Cardiac muscle cell (in vitro differentiated cells and primary cell): Measurements from ENCODE around the gene RTN3. TPM values are rescaled to one million over a fixed set of nuclear protein-coding genes. Genes with fewer than 3 reads are reported as not detected.
"Not testable (repeated sequence)": the region's sequence is repeated elsewhere in the genome, so short reads cannot be mapped to it uniquely, and the experiment has no call there.

Experiments
- DNase-seq, 2 donors: peaks; one replicate each; pipeline versions ENCODE4 v3.0.0 to v3.0.0-alpha.2; 2010 to 2017; ENCODE audit warnings: low read depth in 1 of 2, low spot score in 1 of 2
- H3K27ac ChIP-seq: fragments of 200-600 bp; sonication (generic); 2 replicates; pipeline ENCODE4 v1.5.1; 2016
- H3K27me3 ChIP-seq: fragments of 200-600 bp; sonication (generic); 2 replicates; pipeline ENCODE4 v1.6.0; 2016; ENCODE audit warnings: control low read depth
- H3K36me3 ChIP-seq: fragments of 200-600 bp; sonication (generic); 2 replicates; pipeline ENCODE4 v1.5.1; 2016; ENCODE audit warnings: control low read depth
- H3K4me1 ChIP-seq: fragments of 200-600 bp; sonication (generic); 2 replicates; pipeline ENCODE4 v1.8.1; 2017; ENCODE audit warnings: low read depth, mild to moderate bottlenecking, mixed run types
- H3K4me3 ChIP-seq: fragments of 200-600 bp; sonication (generic); 2 replicates; pipeline ENCODE4 v1.5.1; 2016; ENCODE audit warnings: mild to moderate bottlenecking
- H3K9me3 ChIP-seq: fragments of 200-600 bp; sonication (generic); 2 replicates; pipeline ENCODE4 v1.5.1; 2017; ENCODE audit warnings: low read depth, mild to moderate bottlenecking, control low read depth
- polyA plus RNA-seq: library from polyadenylated mRNA; unstranded; fragments of >200 nt; fragmentation: Nextera tagmentation; extraction: Ambion mirVana; gene quantifications from 2 replicates; pipeline ENCODE4 v1.2.1, GENCODE V29; 2016
- total RNA-seq: library from RNA; depleted of rRNA; stranded (reverse); fragments of >200 nt; gene quantifications from 2 replicates; pipeline ENCODE4 v1.2.3, GENCODE V29; 2016
- TF ChIP-seq, protein P1 (sequence below): IDR thresholded peaks from 2 replicates; pipeline ENCODE4 v1.5.1; 2012; ENCODE audit warnings: low read depth, mild to moderate bottlenecking, low read length

The RTN3 gene
- total and polyA plus RNA-seq, 2 experiments from 2014 or later, result 99.7 to 116 TPM

DNA sequence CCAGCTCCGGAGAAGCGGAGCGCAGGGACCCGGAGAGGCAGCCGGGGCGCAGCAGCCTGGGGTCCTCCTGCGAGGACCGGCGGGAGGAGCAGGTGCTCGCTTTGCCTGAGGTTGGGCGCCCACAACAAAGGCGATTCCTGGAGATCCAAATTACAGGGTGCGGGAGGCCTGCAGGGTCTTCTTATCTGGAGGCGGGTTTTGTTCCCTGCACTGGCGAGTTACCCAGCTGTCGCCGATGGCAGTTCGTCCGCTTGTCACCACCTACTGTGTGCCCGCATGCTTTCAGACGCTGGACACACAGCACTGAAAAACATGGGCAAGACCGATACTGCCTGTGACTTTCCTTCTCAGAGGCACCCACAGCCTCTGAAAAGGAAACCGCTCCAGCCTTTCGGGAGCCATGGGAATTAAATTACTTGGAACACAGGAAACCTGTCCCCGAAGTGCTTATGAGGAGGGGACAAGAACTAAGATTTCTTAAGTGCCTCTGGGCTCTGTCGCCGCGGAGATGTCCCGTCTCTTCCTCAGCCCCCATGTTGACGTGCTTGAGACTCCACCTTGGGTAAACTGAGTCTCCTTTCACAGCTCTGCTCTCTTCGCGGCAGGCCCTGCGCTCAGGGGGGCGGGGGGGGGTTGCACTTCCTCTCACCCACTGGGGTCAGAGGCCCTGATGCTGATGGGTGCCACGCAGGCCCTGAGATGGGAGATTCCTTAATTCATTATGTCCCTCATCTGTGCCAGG, 88.6 kb downstream of the RTN3 start:
- DNase-seq, result peak in 1 of 2 donors; percentile 46
- no peaks in the 10 kb centered on the region for H3K9me3 ChIP-seq
- H3K4me3 ChIP-seq, result peak overlapping the region; percentile 85

DNA sequence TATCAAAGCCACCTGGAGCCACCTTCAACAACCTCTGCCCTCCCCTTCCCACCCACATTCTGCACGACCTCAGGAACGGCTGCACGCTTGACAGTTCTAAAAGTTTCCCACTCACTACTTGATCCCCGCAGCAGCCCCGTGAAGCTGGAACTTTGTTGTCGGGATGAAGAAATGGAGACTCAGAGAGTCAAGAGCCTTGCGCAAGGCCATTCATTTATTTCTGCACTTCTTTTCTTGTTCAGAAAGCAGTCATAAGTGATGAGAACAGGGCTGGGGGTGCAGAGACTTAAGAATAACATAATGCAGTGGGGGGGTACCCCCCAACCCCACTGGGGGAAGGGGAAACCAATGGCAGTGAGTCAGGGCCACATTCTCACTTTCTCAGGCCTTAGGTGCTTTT, 89.5 kb downstream of the RTN3 start:
- no peak for DNase-seq
- Histone ChIP-seq H3K9me3 (no peaks in the 10 kb centered on the region), H3K4me3 (no peak overlapping the region), H3K36me3 (no peaks in the 10 kb centered on the region), H3K27me3 (no peaks in the 10 kb centered on the region), H3K4me1 (peaks cover 16% of the 10 kb centered on the region), H3K27ac (no peak overlapping the region)
- TF ChIP-seq, protein P1, sequence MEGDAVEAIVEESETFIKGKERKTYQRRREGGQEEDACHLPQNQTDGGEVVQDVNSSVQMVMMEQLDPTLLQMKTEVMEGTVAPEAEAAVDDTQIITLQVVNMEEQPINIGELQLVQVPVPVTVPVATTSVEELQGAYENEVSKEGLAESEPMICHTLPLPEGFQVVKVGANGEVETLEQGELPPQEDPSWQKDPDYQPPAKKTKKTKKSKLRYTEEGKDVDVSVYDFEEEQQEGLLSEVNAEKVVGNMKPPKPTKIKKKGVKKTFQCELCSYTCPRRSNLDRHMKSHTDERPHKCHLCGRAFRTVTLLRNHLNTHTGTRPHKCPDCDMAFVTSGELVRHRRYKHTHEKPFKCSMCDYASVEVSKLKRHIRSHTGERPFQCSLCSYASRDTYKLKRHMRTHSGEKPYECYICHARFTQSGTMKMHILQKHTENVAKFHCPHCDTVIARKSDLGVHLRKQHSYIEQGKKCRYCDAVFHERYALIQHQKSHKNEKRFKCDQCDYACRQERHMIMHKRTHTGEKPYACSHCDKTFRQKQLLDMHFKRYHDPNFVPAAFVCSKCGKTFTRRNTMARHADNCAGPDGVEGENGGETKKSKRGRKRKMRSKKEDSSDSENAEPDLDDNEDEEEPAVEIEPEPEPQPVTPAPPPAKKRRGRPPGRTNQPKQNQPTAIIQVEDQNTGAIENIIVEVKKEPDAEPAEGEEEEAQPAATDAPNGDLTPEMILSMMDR, result no peak

More for the DNA sequence above, 88.6 kb downstream of the RTN3 start:
- Histone ChIP-seq H3K36me3 (no peaks in the 10 kb centered on the region), H3K27ac (no peak overlapping the region), H3K27me3 (no peaks in the 10 kb centered on the region), H3K4me1 (peaks cover 24% of the 10 kb centered on the region)
- TF ChIP-seq, protein P1, result no peak

DNA sequence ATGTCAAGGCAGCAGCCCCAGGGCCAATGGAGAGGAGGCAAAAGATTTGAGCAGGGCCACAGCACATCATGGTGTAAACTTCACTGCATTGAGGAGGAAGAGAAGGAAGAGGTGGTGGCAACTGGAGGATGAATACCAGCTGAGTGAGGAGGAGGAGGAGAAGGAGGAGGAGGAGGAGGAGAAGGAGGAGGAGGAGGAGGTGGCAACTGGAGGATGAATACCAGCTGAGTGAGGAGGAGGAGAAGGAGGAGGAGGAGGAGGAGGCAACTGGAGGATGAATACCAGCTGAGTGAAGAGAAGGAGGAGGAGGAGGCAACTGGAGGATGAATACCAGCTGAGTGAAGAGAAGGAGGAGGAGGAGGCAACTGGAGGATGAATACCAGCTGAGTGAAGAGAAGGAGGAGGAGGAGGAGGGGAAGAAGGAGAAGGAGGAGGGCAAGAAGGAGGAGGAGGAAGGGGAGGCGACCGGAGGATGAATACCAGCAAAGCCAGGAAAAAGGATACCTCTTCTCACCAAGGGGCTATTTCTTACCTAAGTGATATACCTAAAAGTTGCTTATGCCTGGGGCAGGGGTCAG, 90.5 kb downstream of the RTN3 start:
- not testable (repeated sequence) for H3K27me3 ChIP-seq, DNase-seq, H3K36me3 ChIP-seq, H3K9me3 ChIP-seq, H3K27ac ChIP-seq, H3K4me3 ChIP-seq
- peaks cover 12% of the 10 kb centered on the region for H3K4me1 ChIP-seq

DNA sequence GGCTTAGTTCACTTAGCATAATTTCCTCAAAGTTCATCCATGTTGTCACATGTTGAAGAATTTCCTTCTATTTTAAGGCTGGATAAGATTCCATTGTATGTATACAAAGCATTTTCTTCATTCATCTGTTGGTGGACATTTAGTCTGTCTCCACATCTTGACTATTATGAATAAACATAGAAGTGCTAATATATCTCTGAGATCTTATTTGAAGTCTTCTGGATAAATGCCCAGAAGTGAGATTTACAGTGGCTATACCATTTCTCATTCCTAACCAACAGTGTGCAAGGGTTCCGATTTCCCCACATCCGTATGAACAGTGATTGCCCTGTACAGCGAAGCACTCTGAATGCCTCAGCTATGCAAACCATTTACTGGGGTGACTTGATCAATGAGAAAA, 93.9 kb downstream of the RTN3 start:
- H3K4me1 ChIP-seq, result peaks cover under 1% of the 10 kb centered on the region
- no peak overlapping the region for H3K27ac ChIP-seq
- TF ChIP-seq, protein P1, result no peak
- H3K4me3 ChIP-seq, result no peak overlapping the region
- H3K9me3 ChIP-seq, result no peaks in the 10 kb centered on the region
- no peaks in the 10 kb centered on the region for H3K27me3 ChIP-seq
- no peaks in the 10 kb centered on the region for H3K36me3 ChIP-seq
- DNase-seq, result no peak

DNA sequence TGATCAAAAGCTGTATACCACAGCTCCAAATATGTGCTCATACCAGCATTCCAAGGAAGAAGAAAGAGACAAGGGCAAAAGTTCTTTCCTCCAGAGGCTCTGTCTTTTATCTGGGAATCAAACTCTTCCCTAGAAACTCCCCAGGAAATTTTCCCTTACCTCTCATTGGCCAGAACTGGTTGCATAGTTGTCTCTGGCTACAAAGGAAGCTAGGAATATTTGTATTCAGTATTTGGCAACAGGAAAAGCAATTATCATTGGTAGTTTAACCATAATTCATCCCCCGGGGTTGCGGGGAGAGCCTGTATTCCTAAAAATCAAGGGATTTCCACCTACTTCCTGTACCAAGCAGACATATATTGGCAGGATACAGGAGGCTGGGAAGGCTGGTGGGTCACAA, 97.7 kb downstream of the RTN3 start:
- no peaks in the 10 kb centered on the region for H3K36me3 ChIP-seq

DNA sequence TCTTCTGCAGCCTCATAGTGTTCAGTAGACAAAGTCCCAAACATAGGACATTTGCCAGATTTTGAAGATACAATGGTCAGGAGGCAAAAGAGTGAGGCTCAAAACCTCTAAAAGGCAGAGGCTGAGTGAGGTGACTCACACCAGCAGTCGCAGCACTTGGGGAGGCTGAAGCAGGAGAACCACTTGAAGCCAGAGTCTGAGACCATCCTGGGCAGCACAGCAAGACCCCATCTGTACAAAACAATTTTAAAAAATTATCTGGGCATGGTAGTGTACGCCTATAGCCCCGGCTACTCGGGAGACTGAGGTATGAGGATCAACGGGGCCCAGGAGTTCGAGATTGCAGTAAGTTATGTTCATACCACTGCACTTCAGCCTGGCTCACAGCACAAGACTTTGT, 101.4 kb downstream of the RTN3 start:
- Histone ChIP-seq H3K4me3 (no peak overlapping the region), H3K36me3 (no peaks in the 10 kb centered on the region), H3K27ac (no peak overlapping the region), H3K27me3 (no peaks in the 10 kb centered on the region), H3K9me3 (no peaks in the 10 kb centered on the region), H3K4me1 (peaks cover 3% of the 10 kb centered on the region)
- TF ChIP-seq, protein P1, result no peak
- no peak for DNase-seq

More for the DNA sequence above, 97.7 kb downstream of the RTN3 start:
- TF ChIP-seq, protein P1, result no peak
- no peak overlapping the region for H3K27ac ChIP-seq
- H3K27me3 ChIP-seq, result no peaks in the 10 kb centered on the region
- peak in 1 of 2 donors; percentile 50 for DNase-seq
- peaks cover 3% of the 10 kb centered on the region for H3K4me1 ChIP-seq
- H3K4me3 ChIP-seq, result no peak overlapping the region
- no peaks in the 10 kb centered on the region for H3K9me3 ChIP-seq
